Left lung (tissue), 10 donors: ENCODE data around the gene KIF11. TPM values are rescaled to one million over a fixed set of nuclear protein-coding genes. Genes with fewer than 3 reads are reported as not detected.
"Not testable (repeated sequence)": the region's sequence is repeated elsewhere in the genome, so short reads cannot be mapped to it uniquely, and the experiment has no call there.

ENCODE experiments used
- ATAC-seq: fragments of 200-7000 bp; cut with Tn5 transposase; one replicate; pipeline ENCODE4 v1.9.1; 2020; ENCODE audit warnings: moderate library complexity
- DNase-seq, 4 donors: peaks; one replicate each; pipeline ENCODE4 v3.0.0-alpha.2; 2013 to 2020
- H3K27ac ChIP-seq, 2 donors: fragments of 200-600 bp; sonication (generic) in 1 of 2; one replicate each; pipeline versions ENCODE4 v1.5.0 to v1.8.0; 2020 to 2021
- H3K27me3 ChIP-seq, 2 donors: fragments of 200-600 bp; sonication (generic) in 1 of 2; one replicate each; pipeline versions ENCODE4 v1.5.0 to v1.8.0; 2020 to 2021
- H3K36me3 ChIP-seq, 2 donors: fragments of 200-600 bp; sonication (generic) in 1 of 2; one replicate each; pipeline versions ENCODE4 v1.5.0 to v1.8.0; 2020 to 2021
- H3K4me1 ChIP-seq, 2 donors: fragments of 200-600 bp; one replicate each; pipeline ENCODE4 v1.8.0; 2021
- H3K4me3 ChIP-seq, 2 donors: fragments of 200-600 bp; sonication (generic) in 1 of 2; one replicate each; pipeline versions ENCODE4 v1.5.0 to v1.8.0; 2020 to 2021; ENCODE audit warnings: mild to moderate bottlenecking in 1 of 2
- H3K9me3 ChIP-seq, 2 donors: fragments of 200-600 bp; sonication (generic) in 1 of 2; one replicate each; pipeline versions ENCODE4 v1.5.0 to v1.8.0; 2020 to 2021
- CTCF ChIP-seq, 2 donors: fragments of 200-600 bp; sonication (generic) in 1 of 2; IDR thresholded peaks; one replicate each; pipeline versions ENCODE4 v1.5.0 to v1.8.0; 2021; ENCODE audit warnings: antibody characterized with exemption in 2 of 2
- intact Hi-C, 2 donors: fragments of 100-400 bp; cut with DNase I; formaldehyde crosslinking; loops; one replicate each; pipeline versions ENCODE4 v1.11.2 to v1.14.2; 2022
- polyA plus RNA-seq, 6 donors: library from polyadenylated mRNA; unstranded; fragments of 120-200 nt; gene quantifications; one replicate each; pipeline ENCODE4 v1.2.1, GENCODE V29; 2013; ENCODE audit not compliant: insufficient read length in 6 of 6
- total RNA-seq, 2 donors: library from RNA; stranded (reverse); fragmentation: NEBNext Ultra II Directional; extraction: Animal tissue kit (Norgen Biotek cat#: 25700); gene quantifications; one replicate each; pipeline ENCODE4 v1.2.1, GENCODE V29; 2021
- donor health status: DM: no; HTN: yes; CAD: no.
- donor health status: DM: no; HTN: no; CAD: no.

Gene KIF11
- total and polyA plus RNA-seq, 8 donors, result 3.0 to 55.3 (median 28.0) TPM

GRCh38 chr10:92629945-92630344 is 37.0 kb downstream of the KIF11 start:
- TF ChIP-seq CTCF (IDR thresholded peaks at IDR 0.05), result no peak
- Histone ChIP-seq H3K27ac (no peak overlapping the region), H3K4me3 (no peak overlapping the region), H3K27me3 (no peaks in the 10 kb centered on the region), H3K4me1 (no peaks in the 10 kb centered on the region), H3K9me3 (no peaks in the 10 kb centered on the region), H3K36me3 (peaks cover 0 to 10% of the 10 kb centered on the region in 2 donors)
- ATAC-seq, result no peak
- DNase-seq, result no peak
- intact Hi-C loops, result no loop called here

GRCh38 chr10:92638037-92638436 is 45.1 kb downstream of the KIF11 start:
- TF ChIP-seq CTCF (IDR thresholded peaks at IDR 0.05), result no peak
- Histone ChIP-seq H3K27me3 (no peaks in the 10 kb centered on the region), H3K4me1 (no peaks in the 10 kb centered on the region), H3K4me3 (no peak overlapping the region), H3K9me3 (no peaks in the 10 kb centered on the region), H3K27ac (no peak overlapping the region), H3K36me3 (peaks cover 0 to 7% of the 10 kb centered on the region in 2 donors)
- DNase-seq, result no peak
- intact Hi-C loops, result no loop called here
- no peak for ATAC-seq

GRCh38 chr10:92640107-92640506 is 47.2 kb downstream of the KIF11 start:
- no peaks in the 10 kb centered on the region for H3K9me3 ChIP-seq
- no peak overlapping the region for H3K4me3 ChIP-seq
- no peaks in the 10 kb centered on the region for H3K27me3 ChIP-seq
- H3K36me3 ChIP-seq, result no peaks in the 10 kb centered on the region
- no peak for TF ChIP-seq CTCF (IDR thresholded peaks at IDR 0.05)
- DNase-seq (no peak), ATAC-seq (no peak)
- intact Hi-C loops, result no loop called here
- no peak overlapping the region for H3K27ac ChIP-seq
- no peaks in the 10 kb centered on the region for H3K4me1 ChIP-seq

GRCh38 chr10:92641492-92641891 is 48.6 kb downstream of the KIF11 start:
- H3K27ac ChIP-seq, result no peak overlapping the region
- H3K9me3 ChIP-seq, result no peaks in the 10 kb centered on the region
- ATAC-seq (no peak), DNase-seq (no peak)
- TF ChIP-seq CTCF (IDR thresholded peaks at IDR 0.05), result no peak
- intact Hi-C loops, result no loop called here
- no peak overlapping the region for H3K4me3 ChIP-seq
- no peaks in the 10 kb centered on the region for H3K27me3 ChIP-seq
- no peaks in the 10 kb centered on the region for H3K36me3 ChIP-seq
- no peaks in the 10 kb centered on the region for H3K4me1 ChIP-seq

GRCh38 chr10:92644921-92645320 is 52.0 kb downstream of the KIF11 start:
- Histone ChIP-seq H3K36me3 (no peaks in the 10 kb centered on the region), H3K9me3 (no peaks in the 10 kb centered on the region), H3K4me3 (no peak overlapping the region), H3K27me3 (no peaks in the 10 kb centered on the region), H3K4me1 (no peaks in the 10 kb centered on the region), H3K27ac (no peak overlapping the region)
- no peak for ATAC-seq
- DNase-seq, result no peak
- no peak for TF ChIP-seq CTCF (IDR thresholded peaks at IDR 0.05)
- intact Hi-C loops, result no loop called here

GRCh38 chr10:92650864-92651263 is 57.9 kb downstream of the KIF11 start:
- intact Hi-C loops, H3K27me3 ChIP-seq, H3K4me3 ChIP-seq, H3K4me1 ChIP-seq, H3K9me3 ChIP-seq, DNase-seq, H3K27ac ChIP-seq: not testable (repeated sequence)
- ATAC-seq, result peak; percentile 43
- peaks cover 0 to 11% of the 10 kb centered on the region in 2 donors for H3K36me3 ChIP-seq
